ENCODE measurements around the gene IFNGR2. TPM values are rescaled to one million over a fixed set of nuclear protein-coding genes. Genes with fewer than 3 reads are reported as not detected.

IFNGR2 gene
- polyA plus RNA-seq, 1 of the 3 experiments (the other 2 are of a cell fraction), result 92.4 TPM

DNA sequence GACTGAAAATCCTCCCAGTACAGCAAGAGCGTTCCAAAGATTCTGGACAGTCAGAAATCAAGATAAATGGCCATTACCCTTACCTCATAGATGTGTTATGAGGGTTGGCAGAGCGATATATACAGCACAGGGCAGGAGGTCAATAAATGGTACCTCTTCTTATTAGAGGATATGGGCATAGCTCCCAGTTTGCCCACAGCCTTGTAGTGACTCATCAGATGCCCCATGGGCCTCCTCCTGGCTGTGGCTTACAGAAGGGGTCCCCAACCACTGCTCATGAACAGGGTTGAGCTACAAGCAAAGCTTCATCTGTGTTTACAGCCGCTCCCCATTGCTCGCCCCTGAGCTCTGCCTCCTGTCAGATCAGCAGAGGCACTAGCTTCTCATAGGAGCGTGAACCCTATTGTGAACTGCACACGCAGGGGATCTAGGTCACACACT lies 7.3 kb upstream of the IFNGR2 start (continued):
- TF ChIP-seq RFX5 (IDR thresholded peaks at IDR 0.05; ENCODE audit: low read length) (no peak), EP300 (IDR thresholded peaks at IDR 0.05; ENCODE audit: borderline replicate concordance in 1 of 2, low read depth in 1 of 2, low read length in 1 of 2) (peak in 1 of 2 experiments; percentile 69; a peak in 2 of 4 replicates), SIN3A (IDR thresholded peaks at IDR 0.05; ENCODE audit: borderline replicate concordance, low read depth, low read length) (no peak), POLR2AphosphoS5 (IDR thresholded peaks at IDR 0.05; ENCODE audit: low read depth, low read length) (peak; percentile 52; the same call in 1 of the 2 replicates), TEAD4 (IDR thresholded peaks at IDR 0.05; ENCODE audit: borderline replicate concordance, insufficient read depth) (0 out of 2 replicates have a peak, but pooled peaks have one; percentile 56), ELF1 (IDR thresholded peaks at IDR 0.05) (0 out of 2 replicates have a peak, but pooled peaks have one; percentile 6), NRF1 (IDR thresholded peaks at IDR 0.05; ENCODE audit: low read depth, low read length) (no peak), RXRA (IDR thresholded peaks at IDR 0.05; ENCODE audit: borderline replicate concordance, low read depth) (peak; percentile 93; the same call in 1 of the 2 replicates), MXI1 (IDR thresholded peaks at IDR 0.05; ENCODE audit: low read depth, low read length) (no peak), YY1 (IDR thresholded peaks at IDR 0.05; ENCODE audit: low read depth) (no peak), TCF12 (IDR thresholded peaks at IDR 0.05) (peak; percentile 81), RAD21 (IDR thresholded peaks at IDR 0.05; ENCODE audit: low read length) (no peak), RCOR1 (IDR thresholded peaks at IDR 0.05; ENCODE audit: low read length) (no peak), EZH2phosphoT487 (IDR thresholded peaks at IDR 0.05; ENCODE audit: borderline replicate concordance, low read depth) (no peak), GATA2 (CRISPR knock-in tag; IDR thresholded peaks at IDR 0.05) (no peak)
- TF ChIP-seq, protein P1, sequence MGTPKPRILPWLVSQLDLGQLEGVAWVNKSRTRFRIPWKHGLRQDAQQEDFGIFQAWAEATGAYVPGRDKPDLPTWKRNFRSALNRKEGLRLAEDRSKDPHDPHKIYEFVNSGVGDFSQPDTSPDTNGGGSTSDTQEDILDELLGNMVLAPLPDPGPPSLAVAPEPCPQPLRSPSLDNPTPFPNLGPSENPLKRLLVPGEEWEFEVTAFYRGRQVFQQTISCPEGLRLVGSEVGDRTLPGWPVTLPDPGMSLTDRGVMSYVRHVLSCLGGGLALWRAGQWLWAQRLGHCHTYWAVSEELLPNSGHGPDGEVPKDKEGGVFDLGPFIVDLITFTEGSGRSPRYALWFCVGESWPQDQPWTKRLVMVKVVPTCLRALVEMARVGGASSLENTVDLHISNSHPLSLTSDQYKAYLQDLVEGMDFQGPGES (IDR thresholded peaks at IDR 0.05; ENCODE audit: low read depth, low read length), result no peak
- TF ChIP-seq, protein P2, sequence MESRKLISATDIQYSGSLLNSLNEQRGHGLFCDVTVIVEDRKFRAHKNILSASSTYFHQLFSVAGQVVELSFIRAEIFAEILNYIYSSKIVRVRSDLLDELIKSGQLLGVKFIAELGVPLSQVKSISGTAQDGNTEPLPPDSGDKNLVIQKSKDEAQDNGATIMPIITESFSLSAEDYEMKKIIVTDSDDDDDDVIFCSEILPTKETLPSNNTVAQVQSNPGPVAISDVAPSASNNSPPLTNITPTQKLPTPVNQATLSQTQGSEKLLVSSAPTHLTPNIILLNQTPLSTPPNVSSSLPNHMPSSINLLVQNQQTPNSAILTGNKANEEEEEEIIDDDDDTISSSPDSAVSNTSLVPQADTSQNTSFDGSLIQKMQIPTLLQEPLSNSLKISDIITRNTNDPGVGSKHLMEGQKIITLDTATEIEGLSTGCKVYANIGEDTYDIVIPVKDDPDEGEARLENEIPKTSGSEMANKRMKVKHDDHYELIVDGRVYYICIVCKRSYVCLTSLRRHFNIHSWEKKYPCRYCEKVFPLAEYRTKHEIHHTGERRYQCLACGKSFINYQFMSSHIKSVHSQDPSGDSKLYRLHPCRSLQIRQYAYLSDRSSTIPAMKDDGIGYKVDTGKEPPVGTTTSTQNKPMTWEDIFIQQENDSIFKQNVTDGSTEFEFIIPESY (IDR thresholded peaks at IDR 0.05; ENCODE audit: borderline replicate concordance, low read depth), result no peak; the same call in 1 of the 2 replicates
- TF ChIP-seq, protein P3, sequence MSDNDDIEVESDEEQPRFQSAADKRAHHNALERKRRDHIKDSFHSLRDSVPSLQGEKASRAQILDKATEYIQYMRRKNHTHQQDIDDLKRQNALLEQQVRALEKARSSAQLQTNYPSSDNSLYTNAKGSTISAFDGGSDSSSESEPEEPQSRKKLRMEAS (IDR thresholded peaks at IDR 0.05; ENCODE audit: low read depth), result peak; percentile 26; the same call in 1 of the 2 replicates
- TF ChIP-seq, protein P4, sequence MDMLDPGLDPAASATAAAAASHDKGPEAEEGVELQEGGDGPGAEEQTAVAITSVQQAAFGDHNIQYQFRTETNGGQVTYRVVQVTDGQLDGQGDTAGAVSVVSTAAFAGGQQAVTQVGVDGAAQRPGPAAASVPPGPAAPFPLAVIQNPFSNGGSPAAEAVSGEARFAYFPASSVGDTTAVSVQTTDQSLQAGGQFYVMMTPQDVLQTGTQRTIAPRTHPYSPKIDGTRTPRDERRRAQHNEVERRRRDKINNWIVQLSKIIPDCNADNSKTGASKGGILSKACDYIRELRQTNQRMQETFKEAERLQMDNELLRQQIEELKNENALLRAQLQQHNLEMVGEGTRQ (IDR thresholded peaks at IDR 0.05; ENCODE audit: borderline replicate concordance, low read depth, low read length), result no peak
